A549 (cell line): ENCODE data around the gene MYO5C. TPM values are rescaled to one million over a fixed set of nuclear protein-coding genes. Genes with fewer than 3 reads are reported as not detected.

Experiments used
- ATAC-seq, 2 experiments: fragments of 200-7000 bp in 1 of 2; fragments of >200 bp in 1 of 2; cut with Nextera tagmentation in 1 of 2; cut with Tn5 transposase in 1 of 2; 3 replicates each; pipeline versions ENCODE4 v1.8.0 to v1.9.1; 2018 to 2020; ENCODE audit warnings: mild to moderate bottlenecking in 1 of 2, moderate library complexity in 1 of 2
- CTCF ChIA-PET: fragments of 300-600 bp; sonication (Branson Sonifier 250); formaldehyde crosslinking; extraction: SDS; loops from one replicate; lab custom pipeline; 2021; ENCODE audit warnings: antibody characterized with exemption, inconsistent platforms; lab: Yijun Ruan, JAX
- POLR2A ChIA-PET: fragments of 350-600 bp; formaldehyde crosslinking; extraction: SDS; loops from one replicate; lab custom pipeline; 2021; ENCODE audit warnings: antibody characterized with exemption, inconsistent platforms; lab: Yijun Ruan, JAX
- DNase-seq, 2 experiments: peaks; one replicate each; pipeline versions ENCODE4 v3.0.0 to v3.0.0-alpha.2; 2011 to 2016; ENCODE audit warnings: low read depth in 1 of 2, low spot score in 1 of 2
- FAIRE-seq: peaks from 2 replicates; lab custom pipeline; 2011; peaks lifted over from hg19 to GRCh38; lab: Jason Lieb, UNC
- H3K27ac ChIP-seq, 2 experiments: fragments of >200 bp; sonication (Bioruptor Twin); formaldehyde crosslinking; 3 replicates each; pipeline ENCODE4 v1.5.1; 2016 to 2017
- H3K4me1 ChIP-seq: fragments of >200 bp; sonication (Bioruptor Twin); formaldehyde crosslinking; 3 replicates; pipeline ENCODE4 v1.6.1; 2016
- H3K4me2 ChIP-seq: fragments of >200 bp; sonication (Bioruptor Twin); formaldehyde crosslinking; 3 replicates; pipeline ENCODE4 v1.6.1; 2016
- H3K4me3 ChIP-seq: fragments of >200 bp; sonication (Bioruptor Twin); formaldehyde crosslinking; 3 replicates; pipeline ENCODE4 v1.5.1; 2016
- H3K9me3 ChIP-seq: fragments of >200 bp; sonication (Bioruptor Twin); formaldehyde crosslinking; 3 replicates; pipeline ENCODE4 v1.6.1; 2016
- BHLHE40 ChIP-seq: IDR thresholded peaks from 2 replicates; pipeline ENCODE4 v1.6.1; 2012; ENCODE audit warnings: low read depth, low read length, inconsistent platforms
- CBX8 ChIP-seq: fragments of 200-600 bp; sonication (generic); IDR thresholded peaks from 2 replicates; pipeline ENCODE4 v1.6.1; 2016
- CHD4 ChIP-seq: fragments of 200-600 bp; sonication (generic); IDR thresholded peaks from 2 replicates; pipeline ENCODE4 v1.6.1; 2016; ENCODE audit warnings: antibody characterized with exemption, mild to moderate bottlenecking, borderline replicate concordance
- EHMT2 ChIP-seq: fragments of 200-600 bp; sonication (generic); IDR thresholded peaks from 2 replicates; pipeline ENCODE4 v1.6.1; 2016; ENCODE audit warnings: antibody characterized with exemption, low read depth, mild to moderate bottlenecking, moderate library complexity
- EP300 ChIP-seq, 2 experiments: fragments of >200 bp; sonication (Bioruptor Twin); formaldehyde crosslinking; IDR thresholded peaks; 2 replicates in 1 of 2; 3 replicates in 1 of 2; pipeline ENCODE4 v1.6.1; 2016 to 2017
- ESRRA ChIP-seq: fragments of 150-350 bp; IDR thresholded peaks from 2 replicates; pipeline ENCODE4 v1.6.1; 2014; ENCODE audit warnings: mild to moderate bottlenecking, low read length, borderline replicate concordance
- FOSL2 ChIP-seq, 2 experiments: fragments of 450-650 bp in 1 of 2; fragments of >200 bp in 1 of 2; sonication (Bioruptor Twin) in 1 of 2; formaldehyde crosslinking; IDR thresholded peaks; 2 replicates each; pipeline versions ENCODE4 v1.5.0 to v1.6.1; 2016 to 2020; ENCODE audit warnings: mild to moderate bottlenecking in 1 of 2, moderate library complexity in 1 of 2
- HDAC2 ChIP-seq: fragments of 200-600 bp; sonication (generic); IDR thresholded peaks from 2 replicates; pipeline ENCODE4 v1.6.1; 2016
- HEYL ChIP-seq: fragments of 250-450 bp; sonication (Bioruptor Pico); IDR thresholded peaks from 2 replicates; pipeline ENCODE4 v1.8.0; 2021; ENCODE audit warnings: mild to moderate bottlenecking, moderate library complexity
- HOXB13 ChIP-seq: fragments of 250-450 bp; sonication (Bioruptor Pico); IDR thresholded peaks from 2 replicates; pipeline ENCODE4 v1.5.0; 2020; ENCODE audit warnings: low read depth, mild to moderate bottlenecking, moderate library complexity
- KDM5A ChIP-seq: fragments of 200-600 bp; sonication (generic); IDR thresholded peaks from 2 replicates; pipeline ENCODE4 v1.6.1; 2016; ENCODE audit warnings: antibody characterized with exemption, mild to moderate bottlenecking
- NPAS2 ChIP-seq: fragments of 250-450 bp; sonication (Bioruptor Pico); IDR thresholded peaks from 2 replicates; pipeline ENCODE4 v1.8.0; 2022; ENCODE audit warnings: mild to moderate bottlenecking, moderate library complexity, borderline replicate concordance
- NR3C1 ChIP-seq: fragments of >200 bp; sonication (Bioruptor Twin); formaldehyde crosslinking; IDR thresholded peaks from 3 replicates; pipeline ENCODE4 v1.6.1; 2017
- PHF8 ChIP-seq: fragments of 200-600 bp; sonication (generic); IDR thresholded peaks from 2 replicates; pipeline ENCODE4 v1.6.1; 2016; ENCODE audit warnings: low read depth, mild to moderate bottlenecking, antibody characterized with exemption, moderate library complexity, borderline replicate concordance
- RFX5 ChIP-seq: fragments of 450-650 bp; IDR thresholded peaks from 2 replicates; pipeline ENCODE4 v1.7.1; 2014; ENCODE audit warnings: antibody characterized with exemption, mild to moderate bottlenecking, moderate library complexity
- SMC3 ChIP-seq: fragments of >200 bp; sonication (Bioruptor Twin); formaldehyde crosslinking; IDR thresholded peaks from 3 replicates; pipeline ENCODE4 v1.6.1; 2018; ENCODE audit warnings: inconsistent platforms
- TP53 ChIP-seq: fragments of 250-450 bp; sonication (Bioruptor Pico); IDR thresholded peaks from 2 replicates; pipeline ENCODE4 v1.5.0; 2021; ENCODE audit warnings: mild to moderate bottlenecking, moderate library complexity
- ZC3H11A ChIP-seq: fragments of 450-650 bp; IDR thresholded peaks from 2 replicates; pipeline ENCODE4 v1.6.1; 2014; ENCODE audit warnings: antibody characterized with exemption, mild to moderate bottlenecking
- ZFP36 ChIP-seq: fragments of 450-650 bp; IDR thresholded peaks from 2 replicates; pipeline ENCODE4 v1.6.1; 2014; ENCODE audit warnings: borderline replicate concordance; ENCODE audit not compliant: partially characterized antibody
- ZNF302 ChIP-seq: fragments of 250-450 bp; sonication (Bioruptor Pico); IDR thresholded peaks from 2 replicates; pipeline ENCODE4 v1.9.0; 2021; ENCODE audit warnings: inconsistent platforms, mild to moderate bottlenecking, moderate library complexity
- WGBS: methylation state at CpG from one replicate; pipeline ENCODE4 v1.1.6; 2017; ENCODE audit errors: missing lambda C conversion rate; 5-methylcytosine and 5-hydroxymethylcytosine counted together
- polyA plus RNA-seq, 4 experiments: library from polyadenylated mRNA; depleted of rRNA in 3 of 4; stranded (reverse); fragments of >200 nt; fragmentation: RNase III in 1 of 4; extraction: RNeasy Plus Mini Kit Qiagen cat#74134 plus additional on column Dnase treatment in 1 of 4; gene quantifications; 2 replicates in 3 of 4; 3 replicates in 1 of 4; pipeline ENCODE4 v1.2.3, GENCODE V29; 2011 to 2017
- TF ChIP-seq, protein P1 (sequence below): fragments of 450-650 bp; IDR thresholded peaks from 2 replicates; pipeline ENCODE4 v1.6.1; 2014; ENCODE audit warnings: antibody characterized with exemption
- TF ChIP-seq, protein P2 (sequence below): IDR thresholded peaks from 2 replicates; pipeline ENCODE4 v1.6.1; 2012
- TF ChIP-seq, protein P3 (sequence below): fragments of >200 bp; sonication (Bioruptor Twin); formaldehyde crosslinking; IDR thresholded peaks from 2 replicates; pipeline ENCODE4 v1.6.1; 2016
- TF ChIP-seq, protein P4 (sequence below): IDR thresholded peaks from 2 replicates; pipeline ENCODE4 v1.6.1; 2012
- TF ChIP-seq, protein P5 (sequence below): IDR thresholded peaks from 2 replicates; pipeline ENCODE4 v1.6.1; 2012; ENCODE audit warnings: low read depth, borderline replicate concordance

The MYO5C gene
- polyA plus RNA-seq, 2 of the 4 experiments (the other 2 are of a cell fraction), result 6.2 to 27.6 TPM

DNA sequence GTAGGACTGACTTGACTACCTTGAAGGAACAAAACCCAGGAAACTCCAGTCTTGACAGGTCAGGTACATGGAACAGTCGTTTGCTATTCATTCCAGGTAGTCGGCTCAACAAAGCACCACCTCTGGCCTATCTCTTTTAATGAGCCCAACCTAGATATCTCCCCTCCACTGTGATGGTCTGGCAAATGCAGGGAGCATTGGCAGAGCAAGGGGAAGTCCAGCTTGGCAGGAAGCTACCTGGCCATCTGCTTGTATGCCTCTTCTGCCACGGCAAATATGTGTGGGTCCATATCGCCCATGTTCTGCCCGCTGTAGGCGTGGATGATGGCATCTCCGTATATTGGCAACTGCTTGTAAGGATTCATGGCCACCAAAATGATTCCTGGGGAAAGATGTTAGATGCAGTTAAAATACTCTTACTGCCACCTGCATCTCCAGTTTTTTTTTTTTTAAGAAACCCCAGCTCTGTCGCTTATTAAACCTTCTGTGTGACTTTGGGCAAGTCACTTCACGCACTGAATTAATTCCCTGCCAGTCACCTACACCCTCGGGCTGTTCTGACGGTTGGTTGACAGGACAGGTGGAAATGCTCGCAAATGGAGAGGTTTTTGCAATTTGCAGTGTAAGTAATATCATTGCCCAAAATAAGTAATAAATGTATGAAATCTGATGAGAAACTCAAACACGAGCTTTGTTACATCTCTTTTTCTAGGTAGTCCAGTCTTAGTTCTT lies 16.8 kb downstream of the MYO5C start:
- CTCF ChIA-PET, result interaction anchor here (0.6 to 4.7 kb wide), 9 partner anchors 9 to 456 kb away, joined by 3 to 36 read pairs (median 7); no protein-coding TSS in a partner anchor
- no peak for FAIRE-seq
- H3K4me2 ChIP-seq, result no peak overlapping the region

DNA sequence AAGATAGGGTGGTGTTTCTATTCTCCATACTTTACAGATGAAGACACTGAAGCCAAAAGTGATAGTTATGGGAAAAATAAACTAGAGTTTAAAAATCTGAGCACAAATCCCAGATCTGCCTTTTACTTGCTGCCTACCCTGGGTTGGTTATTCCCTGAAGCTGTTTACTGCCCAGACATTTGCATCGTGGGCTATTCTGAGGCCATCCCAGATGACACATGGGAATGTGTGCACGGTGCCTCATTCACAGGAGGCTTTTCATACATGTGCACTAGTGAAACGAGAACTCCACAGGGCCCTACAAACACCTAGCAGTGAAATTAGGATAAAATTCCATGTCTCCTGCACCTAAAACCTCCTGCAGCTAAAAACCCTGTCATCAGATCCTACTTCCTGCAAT lies 17.5 kb downstream of the MYO5C start:
- ChIA-PET POLR2A (interaction anchor here (1.2 kb wide), 1 partner anchor 10 kb away, joined by 3 read pairs; no protein-coding TSS in a partner anchor), CTCF (interaction anchor here (0.6 to 2.9 kb wide), 6 partner anchors 9 to 457 kb away, joined by 3 to 19 read pairs (median 8); no protein-coding TSS in a partner anchor)
- H3K9me3 ChIP-seq, result no peaks in the 10 kb centered on the region
- FAIRE-seq (no peak), ATAC-seq (no peak), DNase-seq (no peak)
- no peaks in the 10 kb centered on the region for H3K4me1 ChIP-seq
- H3K27ac ChIP-seq, result no peak overlapping the region
- no peak overlapping the region for H3K4me2 ChIP-seq
- no peak for TF ChIP-seq CBX8
- TF ChIP-seq ZNF302, result no peak
- no peak for TF ChIP-seq NPAS2 (CRISPR knock-in tag)
- 80% methylated on average over 3 of the region's 3 CpGs for WGBS
- H3K4me3 ChIP-seq, result no peak overlapping the region

More for the DNA sequence above, 16.8 kb downstream of the MYO5C start:
- no peak for DNase-seq
- ATAC-seq, result no peak
- Histone ChIP-seq H3K9me3 (no peaks in the 10 kb centered on the region), H3K4me3 (no peak overlapping the region), H3K27ac (no peak overlapping the region), H3K4me1 (peaks cover 2% of the 10 kb centered on the region)
- WGBS, result 87% methylated on average over 13 of the region's 13 CpGs
- POLR2A ChIA-PET, result no interaction called here
- TF ChIP-seq SMC3 (no peak), NR3C1 (no peak)

DNA sequence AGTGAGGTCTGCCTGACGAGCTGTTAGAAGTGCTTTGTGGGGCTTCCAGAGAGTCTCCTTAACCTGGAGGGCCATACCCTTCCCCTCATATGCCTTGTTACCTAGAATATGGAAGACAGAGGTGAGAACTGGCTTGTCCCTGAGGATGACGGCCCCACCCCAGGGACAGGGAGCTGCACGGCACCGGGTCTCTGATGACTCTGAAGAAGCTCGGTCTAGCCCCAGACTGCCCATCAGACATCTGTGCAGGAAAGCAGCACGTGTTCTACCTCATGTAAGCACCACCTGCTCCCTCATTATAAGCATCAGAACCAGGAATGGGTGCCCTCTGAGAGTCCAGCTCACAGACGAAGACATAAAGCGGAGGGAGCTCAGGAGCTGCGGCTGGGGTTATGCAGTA lies 18.0 kb downstream of the MYO5C start:
- WGBS, result 93% methylated on average over 9 of the region's 9 CpGs
- DNase-seq (no peak), FAIRE-seq (no peak), ATAC-seq (no peak)
- Histone ChIP-seq H3K4me3 (no peak overlapping the region), H3K27ac (no peak overlapping the region), H3K4me1 (no peaks in the 10 kb centered on the region), H3K9me3 (no peaks in the 10 kb centered on the region), H3K4me2 (no peak overlapping the region)
- TF ChIP-seq, protein P1, sequence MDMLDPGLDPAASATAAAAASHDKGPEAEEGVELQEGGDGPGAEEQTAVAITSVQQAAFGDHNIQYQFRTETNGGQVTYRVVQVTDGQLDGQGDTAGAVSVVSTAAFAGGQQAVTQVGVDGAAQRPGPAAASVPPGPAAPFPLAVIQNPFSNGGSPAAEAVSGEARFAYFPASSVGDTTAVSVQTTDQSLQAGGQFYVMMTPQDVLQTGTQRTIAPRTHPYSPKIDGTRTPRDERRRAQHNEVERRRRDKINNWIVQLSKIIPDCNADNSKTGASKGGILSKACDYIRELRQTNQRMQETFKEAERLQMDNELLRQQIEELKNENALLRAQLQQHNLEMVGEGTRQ, result no peak
- TF ChIP-seq, protein P2, sequence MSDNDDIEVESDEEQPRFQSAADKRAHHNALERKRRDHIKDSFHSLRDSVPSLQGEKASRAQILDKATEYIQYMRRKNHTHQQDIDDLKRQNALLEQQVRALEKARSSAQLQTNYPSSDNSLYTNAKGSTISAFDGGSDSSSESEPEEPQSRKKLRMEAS, result no peak
- TF ChIP-seq ZC3H11A (no peak), HEYL (CRISPR knock-in tag) (no peak), EP300 (IDR thresholded peaks at IDR 0.05) (no peak), ZFP36 (no peak), ESRRA (no peak), KDM5A (no peak), BHLHE40 (no peak), HOXB13 (no peak)
- TF ChIP-seq, protein P3, sequence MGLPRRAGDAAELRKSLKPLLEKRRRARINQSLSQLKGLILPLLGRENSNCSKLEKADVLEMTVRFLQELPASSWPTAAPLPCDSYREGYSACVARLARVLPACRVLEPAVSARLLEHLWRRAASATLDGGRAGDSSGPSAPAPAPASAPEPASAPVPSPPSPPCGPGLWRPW, result no peak
- TF ChIP-seq, protein P4, sequence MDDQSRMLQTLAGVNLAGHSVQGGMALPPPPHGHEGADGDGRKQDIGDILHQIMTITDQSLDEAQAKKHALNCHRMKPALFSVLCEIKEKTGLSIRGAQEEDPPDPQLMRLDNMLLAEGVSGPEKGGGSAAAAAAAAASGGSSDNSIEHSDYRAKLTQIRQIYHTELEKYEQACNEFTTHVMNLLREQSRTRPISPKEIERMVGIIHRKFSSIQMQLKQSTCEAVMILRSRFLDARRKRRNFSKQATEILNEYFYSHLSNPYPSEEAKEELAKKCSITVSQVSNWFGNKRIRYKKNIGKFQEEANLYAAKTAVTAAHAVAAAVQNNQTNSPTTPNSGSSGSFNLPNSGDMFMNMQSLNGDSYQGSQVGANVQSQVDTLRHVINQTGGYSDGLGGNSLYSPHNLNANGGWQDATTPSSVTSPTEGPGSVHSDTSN, result no peak
- ChIA-PET POLR2A (interaction anchor here (1.2 kb wide), 1 partner anchor 11 kb away, joined by 3 read pairs; no protein-coding TSS in a partner anchor), CTCF (interaction anchor here (1.2 to 2.9 kb wide), 5 partner anchors 9 to 457 kb away, joined by 3 to 19 read pairs (median 8); no protein-coding TSS in a partner anchor)

DNA sequence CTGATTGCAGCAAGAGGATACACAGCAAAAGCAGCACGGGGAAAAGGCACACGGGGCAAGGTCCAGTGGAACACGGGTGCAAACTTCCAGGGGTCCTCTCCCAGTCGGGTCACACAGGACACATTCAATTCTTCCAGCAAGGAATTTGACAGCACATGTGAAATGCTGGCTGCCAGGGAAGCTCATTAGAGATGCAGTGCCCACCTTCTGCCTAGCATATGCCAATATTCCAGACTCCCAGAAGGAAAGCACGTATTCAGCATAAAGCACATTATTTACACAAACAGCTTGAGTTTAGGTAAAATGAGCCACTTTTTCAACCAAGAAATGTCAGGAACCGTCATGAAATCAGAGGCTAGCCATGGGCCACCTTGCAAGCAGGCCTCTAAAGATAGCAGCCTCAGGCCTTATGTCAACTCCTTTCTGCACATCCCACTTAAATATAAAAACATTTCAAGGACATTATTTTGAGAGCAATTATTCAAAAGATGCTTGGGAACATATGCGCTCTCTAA lies 19.3 kb downstream of the MYO5C start:
- ChIA-PET POLR2A (no interaction called here), CTCF (interaction anchor here (2.2 to 2.9 kb wide), 3 partner anchors 15 to 459 kb away, joined by 6 to 19 read pairs (median 8); no protein-coding TSS in a partner anchor)
- Histone ChIP-seq H3K4me3 (no peak overlapping the region), H3K9me3 (no peaks in the 10 kb centered on the region), H3K4me1 (no peaks in the 10 kb centered on the region), H3K27ac (no peak overlapping the region)
- 91% methylated on average over 7 of the region's 7 CpGs for WGBS
- no peak for ATAC-seq
- DNase-seq, result no peak
- no peak for TF ChIP-seq EHMT2
- TF ChIP-seq PHF8, result no peak
- no peak for TF ChIP-seq ZNF302
- TF ChIP-seq, protein P5, sequence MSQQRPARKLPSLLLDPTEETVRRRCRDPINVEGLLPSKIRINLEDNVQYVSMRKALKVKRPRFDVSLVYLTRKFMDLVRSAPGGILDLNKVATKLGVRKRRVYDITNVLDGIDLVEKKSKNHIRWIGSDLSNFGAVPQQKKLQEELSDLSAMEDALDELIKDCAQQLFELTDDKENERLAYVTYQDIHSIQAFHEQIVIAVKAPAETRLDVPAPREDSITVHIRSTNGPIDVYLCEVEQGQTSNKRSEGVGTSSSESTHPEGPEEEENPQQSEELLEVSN, result no peak
- TF ChIP-seq CHD4, result no peak
- TF ChIP-seq TP53 (CRISPR knock-in tag), result no peak
- no peak for TF ChIP-seq NPAS2 (CRISPR knock-in tag)
- TF ChIP-seq FOSL2 (IDR thresholded peaks at IDR 0.05), result no peak
- TF ChIP-seq FOSL2 (CRISPR knock-in tag; IDR thresholded peaks at IDR 0.05), result no peak
- TF ChIP-seq RFX5, result no peak
- no peak for TF ChIP-seq HDAC2
- TF ChIP-seq, all 56 proteins: peak for 0
- no peak overlapping the region for H3K4me2 ChIP-seq
- FAIRE-seq, result no peak
